ENCODE data around the gene TNS3.
"Not testable (repeated sequence)": the region's sequence is repeated elsewhere in the genome, so short reads cannot be mapped to it uniquely, and the experiment has no call there.

DNA sequence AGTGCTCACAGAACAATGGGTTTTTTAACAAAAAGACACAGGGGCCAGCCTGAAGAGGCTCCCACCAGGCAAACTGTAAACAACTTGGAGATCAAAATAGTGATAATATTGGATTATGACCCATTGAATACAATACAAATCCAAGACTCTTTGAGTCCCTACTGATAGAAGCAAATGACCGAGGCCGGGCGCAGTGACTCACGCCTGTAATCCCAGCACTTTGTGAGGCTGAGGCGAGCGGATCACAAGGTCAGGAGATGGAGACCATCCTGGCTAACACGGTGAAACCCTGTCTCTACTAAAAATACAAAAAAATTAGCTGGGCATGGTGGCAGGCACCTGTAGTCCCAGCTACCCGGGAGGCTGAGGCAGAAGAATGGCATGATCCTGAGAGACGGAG, 40.4 kb downstream of the TNS3 start:
- not testable (repeated sequence) for TF ChIP-seq EZH2 (IDR thresholded peaks at IDR 0.05; ENCODE audit: borderline replicate concordance, low read depth, low read length, severe bottlenecking); POLR2AphosphoS5 (IDR thresholded peaks at IDR 0.05; ENCODE audit: insufficient read depth, low read depth, low read length); POLR2A (IDR thresholded peaks at IDR 0.05; ENCODE audit: low read depth, low read length); FOS (IDR thresholded peaks at IDR 0.05; ENCODE audit: borderline replicate concordance, insufficient read depth, low read length)
- TF ChIP-seq, protein P1, sequence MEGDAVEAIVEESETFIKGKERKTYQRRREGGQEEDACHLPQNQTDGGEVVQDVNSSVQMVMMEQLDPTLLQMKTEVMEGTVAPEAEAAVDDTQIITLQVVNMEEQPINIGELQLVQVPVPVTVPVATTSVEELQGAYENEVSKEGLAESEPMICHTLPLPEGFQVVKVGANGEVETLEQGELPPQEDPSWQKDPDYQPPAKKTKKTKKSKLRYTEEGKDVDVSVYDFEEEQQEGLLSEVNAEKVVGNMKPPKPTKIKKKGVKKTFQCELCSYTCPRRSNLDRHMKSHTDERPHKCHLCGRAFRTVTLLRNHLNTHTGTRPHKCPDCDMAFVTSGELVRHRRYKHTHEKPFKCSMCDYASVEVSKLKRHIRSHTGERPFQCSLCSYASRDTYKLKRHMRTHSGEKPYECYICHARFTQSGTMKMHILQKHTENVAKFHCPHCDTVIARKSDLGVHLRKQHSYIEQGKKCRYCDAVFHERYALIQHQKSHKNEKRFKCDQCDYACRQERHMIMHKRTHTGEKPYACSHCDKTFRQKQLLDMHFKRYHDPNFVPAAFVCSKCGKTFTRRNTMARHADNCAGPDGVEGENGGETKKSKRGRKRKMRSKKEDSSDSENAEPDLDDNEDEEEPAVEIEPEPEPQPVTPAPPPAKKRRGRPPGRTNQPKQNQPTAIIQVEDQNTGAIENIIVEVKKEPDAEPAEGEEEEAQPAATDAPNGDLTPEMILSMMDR (IDR thresholded peaks at IDR 0.05; ENCODE audit: extremely low read depth in 1 of 2, insufficient read depth in 1 of 2, low read depth in 1 of 2, low read length in 2 of 2): not testable (repeated sequence)

All from endothelial cell of umbilical vein (primary cell).